ENCODE measurements around the gene SKI. TPM values are rescaled to one million over a fixed set of nuclear protein-coding genes. Genes with fewer than 3 reads are reported as not detected.

The SKI gene
- polyA plus RNA-seq, 5 donors = 48.9 to 83.3 (median 58.9) TPM

DNA sequence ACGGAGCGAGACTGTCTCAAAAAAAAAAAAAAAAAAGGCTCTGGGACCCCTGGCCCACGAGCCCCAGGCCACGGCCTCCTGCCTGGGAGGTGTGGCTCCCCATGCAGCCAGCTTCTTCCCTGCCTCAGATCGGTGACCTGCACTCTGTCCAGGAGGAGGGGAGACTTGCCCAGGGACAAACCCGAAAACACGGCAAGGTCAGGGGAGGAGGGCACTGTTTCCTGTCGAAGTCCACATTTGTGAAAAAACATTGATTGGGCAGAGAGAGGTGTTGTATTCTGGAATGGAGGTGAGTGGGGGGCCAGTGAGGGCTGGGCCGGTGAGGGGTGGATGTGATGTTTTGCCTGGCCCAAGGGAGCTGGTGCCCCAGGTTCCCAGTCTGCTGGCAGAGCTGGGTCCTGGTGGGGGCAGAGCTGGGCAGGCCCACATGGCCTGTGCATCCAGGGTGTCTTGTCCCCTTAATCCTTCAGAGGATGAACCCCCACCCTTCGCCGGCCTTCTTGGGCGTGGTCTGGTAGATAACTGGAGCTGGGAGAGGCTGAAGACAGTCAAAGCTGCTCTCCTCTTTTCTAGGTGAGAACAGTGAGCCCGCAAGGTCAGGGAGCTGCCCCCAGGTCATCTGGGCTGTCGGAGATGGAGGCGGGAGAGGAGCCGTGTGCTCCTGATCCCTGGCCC lies 21.2 kb upstream of the SKI start:
- no peak for DNase-seq

- DNase-seq = peak in 1 of 2 donors; percentile 74
Measured at GRCh38 chr1:2208309-2209239, 19.5 kb upstream of the SKI start.

GRCh38 chr1:2209400-2210083 lies 18.6 kb upstream of the SKI start:
- no peak for DNase-seq

DNA sequence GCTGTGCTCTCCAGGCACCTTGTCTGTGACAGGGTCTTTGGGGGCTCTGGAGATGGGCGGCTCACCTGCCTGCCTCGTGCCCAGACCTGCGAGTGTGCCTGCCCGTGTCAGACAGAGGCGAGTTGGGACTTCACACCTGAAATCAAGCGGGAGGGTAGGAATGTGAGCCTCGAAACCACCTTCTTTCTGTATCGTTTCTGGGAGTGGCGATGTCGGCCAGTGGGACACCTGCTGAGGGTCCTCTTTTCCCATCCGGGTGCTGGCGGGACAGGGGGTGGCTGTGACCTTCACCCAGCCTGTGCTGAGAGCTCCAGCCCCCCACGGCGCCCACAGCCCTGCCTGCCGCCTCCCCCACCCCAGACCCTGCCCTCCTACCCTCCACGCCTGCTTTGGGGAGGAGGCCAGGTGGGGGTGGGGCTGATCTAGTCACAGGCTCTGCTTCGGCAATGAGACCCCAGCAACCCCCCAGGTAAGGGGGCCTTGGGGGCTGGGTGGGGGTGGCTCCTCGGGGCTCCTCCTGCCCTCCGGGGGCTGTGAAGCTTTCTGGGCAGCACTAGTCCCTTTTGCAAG lies 17.9 kb upstream of the SKI start:
- DNase-seq = no peak

GRCh38 chr1:2210786-2211185 lies 17.3 kb upstream of the SKI start:
- no peak for DNase-seq

DNA sequence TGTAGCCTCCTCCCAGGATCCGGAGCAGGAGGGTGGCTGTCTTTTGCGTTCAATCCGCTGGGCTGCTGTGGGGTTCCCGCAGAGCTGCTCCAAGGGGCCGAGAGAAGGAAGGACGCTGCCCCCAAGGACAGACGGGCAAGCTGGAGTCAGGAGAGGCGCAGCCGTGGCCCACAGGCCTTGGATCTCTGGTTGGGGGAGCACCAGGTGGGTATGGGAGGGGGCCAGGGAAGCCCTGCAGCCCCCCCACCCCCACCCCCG lies 15.9 kb upstream of the SKI start:
- DNase-seq = no peak

DNA sequence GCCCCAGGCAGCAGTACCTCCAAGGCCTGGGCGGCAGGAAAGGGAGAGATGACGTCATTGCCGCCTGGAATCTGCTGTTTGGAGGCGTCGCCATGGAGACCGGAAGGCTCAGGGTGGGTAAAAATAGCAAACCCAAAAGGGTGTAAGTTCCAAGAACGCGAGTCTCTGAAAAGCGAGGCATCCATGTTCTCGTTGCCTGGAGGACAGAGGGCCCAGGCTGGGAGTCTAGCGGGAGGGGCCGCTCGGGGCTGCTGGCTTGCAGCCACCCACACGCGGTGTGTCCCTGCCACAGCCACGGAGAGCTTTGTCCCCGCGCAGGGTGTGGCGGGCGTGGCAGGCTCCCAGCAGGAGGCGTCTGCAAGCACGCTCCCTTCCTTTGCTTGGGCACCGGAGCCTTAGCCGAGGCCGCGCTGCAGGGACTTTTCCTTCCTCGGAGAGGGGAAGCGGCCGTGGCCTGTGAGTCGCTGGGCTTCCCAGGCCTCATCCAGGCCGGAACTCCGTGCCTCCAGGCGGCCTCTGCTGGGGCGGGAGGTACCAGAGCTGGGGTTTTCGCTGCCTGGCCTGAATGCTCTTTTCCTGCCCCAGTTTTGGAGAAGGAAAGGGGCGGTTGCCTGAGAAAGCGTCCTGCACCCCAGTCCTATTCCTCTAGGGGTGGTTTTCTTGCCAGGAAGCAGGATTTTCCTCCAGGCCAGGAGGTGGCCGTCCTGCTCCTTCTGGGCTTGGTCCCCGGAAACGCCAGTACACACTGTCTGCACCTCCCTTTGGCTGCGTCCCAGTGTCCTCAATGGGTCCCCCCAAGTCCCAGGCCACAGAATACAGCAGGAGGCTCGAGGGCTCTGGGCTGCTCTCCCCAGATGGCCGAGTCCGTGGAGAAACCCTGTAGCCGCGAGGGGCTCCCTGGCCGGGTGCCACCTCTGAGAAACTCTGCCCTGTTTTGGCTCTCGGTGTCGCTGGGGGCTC lies 15.3 kb upstream of the SKI start:
- DNase-seq = peak; percentile 95 to 96

GRCh38 chr1:2213576-2214505 lies 14.3 kb upstream of the SKI start:
- DNase-seq = peak; percentile 89 to 90

DNA sequence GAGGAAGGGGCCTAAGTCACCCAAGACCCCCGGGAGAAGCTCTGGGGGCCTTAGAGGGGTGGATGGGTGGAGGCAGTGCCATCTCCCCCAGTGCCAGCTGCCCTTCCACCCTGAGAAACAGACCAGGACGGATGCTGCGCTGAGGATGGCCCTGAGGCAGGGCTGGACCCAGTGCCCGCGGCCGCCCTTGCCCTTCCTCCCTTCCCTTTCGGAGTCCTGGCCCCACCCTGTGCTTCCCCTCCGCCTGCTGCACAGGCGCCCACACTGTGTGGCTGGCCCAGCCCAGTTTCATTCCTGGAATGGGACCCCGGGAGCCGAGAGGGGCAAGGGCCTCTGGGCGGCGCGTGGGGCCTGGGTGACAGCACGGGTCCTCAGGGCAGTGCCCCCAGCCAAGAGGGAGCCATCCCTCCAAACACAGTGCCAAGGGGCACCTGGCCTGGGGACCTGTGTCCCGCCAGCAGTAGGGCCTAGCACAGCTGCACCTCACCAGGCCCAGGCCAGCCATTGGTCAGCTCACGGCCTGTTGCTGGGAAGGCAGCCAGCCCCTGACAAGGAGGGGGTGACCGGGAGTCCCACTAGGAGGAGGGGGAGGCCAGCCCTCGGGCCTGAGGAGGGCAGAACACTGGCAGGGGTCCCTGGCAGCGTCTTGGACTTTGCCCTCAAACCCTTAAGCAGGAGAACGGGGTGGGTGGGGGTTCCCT lies 13.4 kb upstream of the SKI start:
- DNase-seq = peak in 1 of 2 donors; percentile 65

GRCh38 chr1:2215329-2215728 lies 12.8 kb upstream of the SKI start:
- DNase-seq = no peak

GRCh38 chr1:2215909-2216766 lies 12.0 kb upstream of the SKI start:
- DNase-seq = no peak

GRCh38 chr1:2216767-2217058 lies 11.4 kb upstream of the SKI start:
- DNase-seq = no peak

DNA sequence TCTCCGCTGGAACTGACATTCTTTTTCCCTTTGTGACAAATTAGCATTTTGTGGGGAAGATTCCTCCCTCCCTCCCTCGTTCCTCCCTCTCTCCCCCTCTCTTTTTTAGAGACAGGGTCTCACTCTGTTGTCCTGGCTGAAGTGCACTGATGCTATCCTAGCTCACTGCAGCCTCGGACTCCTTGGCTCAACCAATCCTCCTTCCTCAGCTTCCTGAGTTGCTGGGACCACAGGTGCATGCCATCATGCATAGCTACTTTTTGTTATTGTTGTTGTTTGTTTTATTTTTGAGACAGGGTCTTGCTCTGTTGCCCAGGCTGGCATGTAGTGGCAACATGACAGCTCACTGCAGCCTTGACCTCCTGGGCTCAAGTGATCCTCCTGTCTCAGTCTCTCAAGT lies 6.8 kb upstream of the SKI start:
- DNase-seq = no peak

GRCh38 chr1:2224170-2224584 lies 3.9 kb upstream of the SKI start:
- no peak for DNase-seq

GRCh38 chr1:2224631-2225428 lies 3.3 kb upstream of the SKI start:
- DNase-seq = no peak

DNA sequence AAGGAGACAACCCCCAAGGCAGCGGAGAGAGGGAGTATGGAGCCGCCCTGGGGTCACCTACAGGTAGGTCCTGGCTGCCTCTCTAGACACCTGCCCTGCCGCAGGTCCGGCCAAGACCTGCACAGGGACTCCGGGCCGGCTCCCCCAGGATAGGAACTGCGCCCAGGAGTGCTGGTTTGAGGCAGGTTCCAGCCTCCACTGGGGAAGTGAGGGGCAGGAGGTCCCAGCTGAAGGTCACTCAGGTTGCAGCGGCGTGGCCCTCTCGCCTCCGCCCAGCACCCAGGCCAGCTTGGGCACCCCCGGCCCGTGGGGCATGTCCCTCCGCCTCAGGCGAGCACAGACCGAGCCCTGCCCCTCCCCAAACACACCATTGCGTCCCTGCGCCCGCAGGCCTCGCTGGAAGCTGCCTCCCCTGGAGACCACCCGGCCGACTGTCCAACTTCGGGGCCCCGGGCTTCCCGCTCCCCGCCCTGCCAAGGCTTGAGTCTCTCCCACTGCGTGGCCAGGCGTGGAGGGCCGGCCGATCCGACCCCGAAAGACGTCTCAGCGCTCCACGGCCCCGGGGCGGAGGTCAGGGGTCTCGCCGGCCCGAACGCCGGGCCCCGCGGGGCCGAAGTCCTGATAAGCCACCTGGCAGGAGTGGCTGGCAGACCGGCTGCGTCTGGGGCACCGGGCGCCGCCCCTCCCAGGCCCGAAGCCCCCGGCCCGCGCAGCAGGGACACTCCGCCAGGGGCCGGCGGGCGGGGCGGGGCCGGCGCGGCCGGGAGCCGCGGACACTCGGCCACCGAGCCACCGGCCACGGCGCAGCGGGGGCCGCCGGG lies 1.4 kb upstream of the SKI start:
- no peak for DNase-seq
